HG02623 (cell line): ENCODE results near the gene RMRP.
A peak's percentile ranks its signal among the peaks of the same experiment; 100 is the strongest.

ENCODE experiments used
- ATAC-seq: cut with Tn5 transposase; IDR thresholded peaks from one replicate; pipeline ENCODE4 v1.9.1; 2021; ENCODE audit warnings: moderate library complexity; ENCODE audit not compliant: unreplicated experiment

Gene RMRP

GRCh38 chr9:35687306-35687705, 29.5 kb upstream of the RMRP start:
- no peak for ATAC-seq

GRCh38 chr9:35686222-35687203, 28.7 kb upstream of the RMRP start:
- ATAC-seq: no peak

GRCh38 chr9:35685506-35685905, 27.7 kb upstream of the RMRP start:
- ATAC-seq: no peak

- no peak for ATAC-seq
Measured at GRCh38 chr9:35684921-35685320, 27.1 kb upstream of the RMRP start.

GRCh38 chr9:35683323-35683722, 25.5 kb upstream of the RMRP start:
- ATAC-seq: no peak

- ATAC-seq: no peak
Measured at GRCh38 chr9:35682520-35683315, 24.9 kb upstream of the RMRP start.

- no peak for ATAC-seq
Measured at GRCh38 chr9:35682051-35682450, 24.2 kb upstream of the RMRP start.

GRCh38 chr9:35681341-35682002, 23.7 kb upstream of the RMRP start:
- ATAC-seq: no peak

GRCh38 chr9:35680331-35681105, 22.7 kb upstream of the RMRP start:
- peak; percentile 43 for ATAC-seq

- ATAC-seq: no peak
Measured at GRCh38 chr9:35679766-35680330, 22.0 kb upstream of the RMRP start.

GRCh38 chr9:35679091-35679490, 21.3 kb upstream of the RMRP start:
- no peak for ATAC-seq

GRCh38 chr9:35675732-35676392, 18.0 kb upstream of the RMRP start:
- no peak for ATAC-seq

- no peak for ATAC-seq
Measured at GRCh38 chr9:35675204-35675603, 17.4 kb upstream of the RMRP start.

- no peak for ATAC-seq
Measured at GRCh38 chr9:35674025-35674361, 16.2 kb upstream of the RMRP start.

- no peak for ATAC-seq
Measured at GRCh38 chr9:35673132-35674024, 15.6 kb upstream of the RMRP start, which contains the start of gene CA9. CA9 (plus strand) TSS chr9:35673928; CDS start chr9:35673960, 32 bp downstream.

GRCh38 chr9:35669331-35670145, 11.7 kb upstream of the RMRP start:
- ATAC-seq: no peak

GRCh38 chr9:35667939-35668338, 10.1 kb upstream of the RMRP start:
- no peak for ATAC-seq

- ATAC-seq: no peak
Measured at GRCh38 chr9:35666549-35666948, 8.7 kb upstream of the RMRP start.
